SH-SY5Y (cell line): ENCODE measurements around the gene ANXA9.

ENCODE experiments used
- GATA2 ChIP-seq: IDR thresholded peaks from 2 replicates; pipeline ENCODE4 v1.6.1; 2011; ENCODE audit warnings: mild to moderate bottlenecking, low read depth, low read length
- GATA3 ChIP-seq: IDR thresholded peaks from 2 replicates; pipeline ENCODE4 v1.6.1; 2011; ENCODE audit warnings: low read depth, mild to moderate bottlenecking, low read length, moderate library complexity

- TF ChIP-seq GATA2 (no peak), GATA3 (no peak)
Observed at GRCh38 chr1:151035167-151035566, 53.1 kb downstream of the ANXA9 start.
